ENCODE measurements around the gene IQSEC1. TPM values are rescaled to one million over a fixed set of nuclear protein-coding genes. Genes with fewer than 3 reads are reported as not detected.

Gene IQSEC1
- total and polyA plus RNA-seq, 9 of the 15 experiments (the other 6 are each of a cell fraction or from before 2014, with no cell fraction given), result 0.56 to 39.0 (median 6.8) TPM

- no peak overlapping the region for H3K9ac ChIP-seq (ENCODE audit: insufficient read depth in 1 of 2, low read depth in 2 of 2, low read length in 2 of 2)
- peaks cover 30% of the 10 kb centered on the region for H4K20me1 ChIP-seq (replicated peaks; ENCODE audit: control insufficient read depth, insufficient read depth, low read length)
- no peak overlapping the region for H3K27ac ChIP-seq (ENCODE audit: extremely low read depth, low read depth, low read length)
- H3K79me2 ChIP-seq (ENCODE audit: control insufficient read depth, insufficient read depth, low read length), result no peaks in the 10 kb centered on the region
- peaks cover 55 to 86% of the 10 kb centered on the region in 2 experiments for H3K27me3 ChIP-seq (ENCODE audit: control insufficient read depth in 2 of 2, insufficient read depth in 2 of 2, low read length in 2 of 2)
- no peak for ATAC-seq
- 8% methylated on average over 11 of the region's 11 CpGs for WGBS (ENCODE audit: insufficient coverage, low coverage, missing lambda C conversion rate)
- no peak for FAIRE-seq
- no peaks in the 10 kb centered on the region for H3K9me1 ChIP-seq (ENCODE audit: control insufficient read depth, insufficient read depth, low read length)
- peaks cover 0 to 28% of the 10 kb centered on the region in 2 experiments; a peak in 3 of 5 replicates for H3K4me1 ChIP-seq (replicated peaks in 1 of 2; ENCODE audit: control insufficient read depth in 2 of 2, insufficient read depth in 2 of 2, low read length in 2 of 2)
- intact Hi-C loops (cut with micrococcal nuclease), result no loop called here
- in situ Hi-C loops (cut with MboI), result no loop called here
- DNase-seq (ENCODE audit: extremely low read depth in 1 of 4, low spot score in 3 of 4), result no peak
- H3K4me2 ChIP-seq (ENCODE audit: insufficient read depth, low read length), result no peak overlapping the region
- H3K4me3 ChIP-seq, result no peak overlapping the region
- no peaks in the 10 kb centered on the region for H3K9me3 ChIP-seq (replicated peaks; ENCODE audit: control insufficient read depth, insufficient read depth, low read depth, low read length)
- no TSS peak for BruUV-seq (replicated peaks)
- no peaks in the 10 kb centered on the region for H3K36me3 ChIP-seq (ENCODE audit: control insufficient read depth, insufficient read depth, low read length)
- CTCF ChIA-PET (ENCODE audit: low intra/inter-chr PET ratio), result no interaction called here
- TF ChIP-seq ZFP36 (IDR thresholded peaks at IDR 0.05; ENCODE audit: low read depth, low read length, partially characterized antibody) (peak; percentile 47), ARNT (IDR thresholded peaks at IDR 0.05) (no peak), SRSF1 (IDR thresholded peaks at IDR 0.05; ENCODE audit: low read depth, low read length) (no peak), ZNF133 (CRISPR knock-in tag; IDR thresholded peaks at IDR 0.05) (no peak)
- H2AFZ ChIP-seq (ENCODE audit: low read depth, low read length), result no peak overlapping the region
- POLR2A ChIA-PET, result interaction anchor here (0.5 to 1.4 kb wide), 4 partner anchors 12 to 174 kb away, joined by 3 to 4 read pairs (median 3); no protein-coding TSS in a partner anchor
Observed at GRCh38 chr3:13058346-13059120, 14.7 kb downstream of the IQSEC1 start.
